ENCODE data around the gene TTC3. TPM values are rescaled to one million over a fixed set of nuclear protein-coding genes. Genes with fewer than 3 reads are reported as not detected.

The TTC3 gene
- total and polyA plus RNA-seq, 2 donors from 2014 or later: 22.3 to 102 TPM

DNA sequence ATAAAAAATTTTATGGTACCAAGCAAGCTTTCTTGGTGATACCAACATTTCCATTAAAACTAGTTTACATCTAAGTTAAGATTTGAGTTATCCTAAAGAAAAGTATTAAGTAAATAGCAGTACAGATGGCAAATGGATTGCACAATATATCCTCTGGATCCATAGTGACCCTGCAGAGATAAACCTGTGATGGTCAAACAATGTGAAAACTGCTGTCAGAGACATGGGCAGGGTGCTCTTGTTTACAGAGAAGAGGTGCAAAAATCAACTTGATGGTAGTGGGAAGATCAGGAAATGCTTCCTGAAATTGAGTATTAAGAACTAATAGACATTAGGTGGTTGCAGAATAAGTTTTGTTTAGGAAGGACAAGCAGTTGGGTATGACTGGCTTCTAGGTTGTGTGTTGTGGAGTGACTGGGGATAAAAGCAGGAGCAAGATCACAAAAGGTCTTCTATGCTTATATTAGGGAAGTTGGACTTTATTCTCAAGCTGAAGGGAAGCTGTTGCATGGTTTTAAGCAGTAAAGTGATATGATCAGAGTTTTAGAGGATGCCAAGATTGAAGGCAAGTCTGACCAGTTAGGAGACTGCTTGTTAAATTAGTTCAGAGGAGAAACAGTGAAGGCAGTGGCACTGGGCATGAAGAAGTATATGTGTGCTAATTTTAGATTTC is 9.9 kb downstream of the TTC3 start:
- FAIRE-seq (no peak), DNase-seq (no peak)
- Histone ChIP-seq H3K27me3 (ENCODE audit: control insufficient read depth, insufficient read depth, low read length) (no peaks in the 10 kb centered on the region), H3K36me3 (ENCODE audit: control insufficient read depth in 2 of 3, insufficient read depth in 3 of 3, low read length in 3 of 3) (peaks cover 0 to 2% (median 0%) of the 10 kb centered on the region in 3 donors), H3K4me3 (ENCODE audit: low read length in 3 of 3) (no peak overlapping the region), H3K9ac (ENCODE audit: low read length in 3 of 3) (no peak overlapping the region), H3K9me3 (ENCODE audit: control insufficient read depth in 2 of 3, insufficient read depth in 1 of 3, low read length in 3 of 3) (no peaks in the 10 kb centered on the region), H3K4me1 (ENCODE audit: control insufficient read depth in 2 of 3, insufficient read depth in 2 of 3, low read depth in 1 of 3, low read length in 3 of 3) (no peaks in the 10 kb centered on the region), H3K27ac (ENCODE audit: low read depth in 2 of 2, low read length in 2 of 2) (no peak overlapping the region)
- TF ChIP-seq, protein P1, sequence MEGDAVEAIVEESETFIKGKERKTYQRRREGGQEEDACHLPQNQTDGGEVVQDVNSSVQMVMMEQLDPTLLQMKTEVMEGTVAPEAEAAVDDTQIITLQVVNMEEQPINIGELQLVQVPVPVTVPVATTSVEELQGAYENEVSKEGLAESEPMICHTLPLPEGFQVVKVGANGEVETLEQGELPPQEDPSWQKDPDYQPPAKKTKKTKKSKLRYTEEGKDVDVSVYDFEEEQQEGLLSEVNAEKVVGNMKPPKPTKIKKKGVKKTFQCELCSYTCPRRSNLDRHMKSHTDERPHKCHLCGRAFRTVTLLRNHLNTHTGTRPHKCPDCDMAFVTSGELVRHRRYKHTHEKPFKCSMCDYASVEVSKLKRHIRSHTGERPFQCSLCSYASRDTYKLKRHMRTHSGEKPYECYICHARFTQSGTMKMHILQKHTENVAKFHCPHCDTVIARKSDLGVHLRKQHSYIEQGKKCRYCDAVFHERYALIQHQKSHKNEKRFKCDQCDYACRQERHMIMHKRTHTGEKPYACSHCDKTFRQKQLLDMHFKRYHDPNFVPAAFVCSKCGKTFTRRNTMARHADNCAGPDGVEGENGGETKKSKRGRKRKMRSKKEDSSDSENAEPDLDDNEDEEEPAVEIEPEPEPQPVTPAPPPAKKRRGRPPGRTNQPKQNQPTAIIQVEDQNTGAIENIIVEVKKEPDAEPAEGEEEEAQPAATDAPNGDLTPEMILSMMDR (IDR thresholded peaks at IDR 0.05; ENCODE audit: borderline replicate concordance, extremely low read depth, insufficient read depth): no peak
- intact Hi-C loops (cut with DNase I): no loop called here

DNA sequence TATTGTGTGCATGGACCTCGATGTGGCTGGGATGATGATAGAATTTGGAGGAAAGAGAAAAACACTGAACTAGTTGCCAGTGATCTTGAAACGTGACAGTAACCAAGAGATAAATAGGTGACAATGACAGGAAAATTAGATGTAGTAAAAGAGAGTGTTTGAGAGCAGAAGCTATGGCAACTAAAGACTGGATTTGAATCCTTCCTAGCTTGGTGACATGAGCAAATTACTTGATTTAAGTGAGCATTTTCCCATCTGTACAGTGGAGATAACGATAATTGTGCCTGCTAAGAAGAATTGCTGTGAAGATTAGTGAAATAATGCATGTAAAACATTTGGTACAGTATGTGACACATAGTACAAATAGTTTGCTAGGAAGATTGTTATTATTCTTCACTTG is 12.7 kb downstream of the TTC3 start:
- no peak for FAIRE-seq

GRCh38 chr21:37087188-37087587 is 14.1 kb downstream of the TTC3 start:
- H3K9ac ChIP-seq (ENCODE audit: low read length in 3 of 3): no peak overlapping the region
- peak; percentile 21 for FAIRE-seq
- peak in 1 of 5 donors; percentile 39 for DNase-seq
- intact Hi-C loops (cut with DNase I): no loop called here
- no peak overlapping the region for H3K27ac ChIP-seq (ENCODE audit: low read depth in 2 of 2, low read length in 2 of 2)
- TF ChIP-seq, protein P1 (IDR thresholded peaks at IDR 0.05; ENCODE audit: borderline replicate concordance, extremely low read depth, insufficient read depth): peak; percentile 22
- H3K27me3 ChIP-seq (ENCODE audit: control insufficient read depth, insufficient read depth, low read length): no peaks in the 10 kb centered on the region
- no peaks in the 10 kb centered on the region for H3K9me3 ChIP-seq (ENCODE audit: control insufficient read depth in 2 of 3, insufficient read depth in 1 of 3, low read length in 3 of 3)
- H3K36me3 ChIP-seq (ENCODE audit: control insufficient read depth in 2 of 3, insufficient read depth in 3 of 3, low read length in 3 of 3): peaks cover 0 to 3% (median 2%) of the 10 kb centered on the region in 3 donors
- no peaks in the 10 kb centered on the region for H3K4me1 ChIP-seq (ENCODE audit: control insufficient read depth in 2 of 3, insufficient read depth in 2 of 3, low read depth in 1 of 3, low read length in 3 of 3)
- no peak overlapping the region for H3K4me3 ChIP-seq (ENCODE audit: low read length in 3 of 3)

More for the DNA sequence above, 12.7 kb downstream of the TTC3 start:
- Histone ChIP-seq H3K9ac (ENCODE audit: low read length in 3 of 3) (no peak overlapping the region), H3K27ac (ENCODE audit: low read depth in 2 of 2, low read length in 2 of 2) (no peak overlapping the region), H3K4me1 (ENCODE audit: control insufficient read depth in 2 of 3, insufficient read depth in 2 of 3, low read depth in 1 of 3, low read length in 3 of 3) (no peaks in the 10 kb centered on the region), H3K9me3 (ENCODE audit: control insufficient read depth in 2 of 3, insufficient read depth in 1 of 3, low read length in 3 of 3) (no peaks in the 10 kb centered on the region), H3K36me3 (ENCODE audit: control insufficient read depth in 2 of 3, insufficient read depth in 3 of 3, low read length in 3 of 3) (peaks cover 0 to 2% (median 0%) of the 10 kb centered on the region in 3 donors), H3K27me3 (ENCODE audit: control insufficient read depth, insufficient read depth, low read length) (no peaks in the 10 kb centered on the region), H3K4me3 (ENCODE audit: low read length in 3 of 3) (no peak overlapping the region)
- TF ChIP-seq, protein P1 (IDR thresholded peaks at IDR 0.05; ENCODE audit: borderline replicate concordance, extremely low read depth, insufficient read depth): no peak
- intact Hi-C loops (cut with DNase I): no loop called here
- no peak for DNase-seq

Measured in kidney (tissue), 14 donors.